Neutrophil (primary cell): ENCODE measurements around the gene GTF2E1.

ENCODE experiments used
- H3K27ac ChIP-seq: fragments of 200-600 bp; sonication (generic); 2 replicates; pipeline ENCODE4 v1.5.1; 2016; ENCODE audit warnings: mild to moderate bottlenecking, moderate library complexity
- H3K27me3 ChIP-seq: fragments of 200-600 bp; sonication (generic); 2 replicates; pipeline ENCODE4 v1.6.0; 2016; ENCODE audit warnings: mild to moderate bottlenecking
- H3K36me3 ChIP-seq: fragments of 200-600 bp; sonication (generic); 2 replicates; pipeline ENCODE4 v1.5.1; 2017
- H3K4me1 ChIP-seq, 2 experiments: fragments of 200-600 bp in 1 of 2; sonication (generic) in 1 of 2; 1 replicate in 1 of 2; 2 replicates in 1 of 2; pipeline versions ENCODE4 v1.5.1 to v1.6.1; 2013 to 2016; ENCODE audit warnings: low read depth in 1 of 2, low read length in 1 of 2, mild to moderate bottlenecking in 1 of 2, moderate library complexity in 1 of 2; ENCODE audit not compliant: control insufficient read depth in 1 of 2, insufficient read depth in 1 of 2
- H3K4me3 ChIP-seq, 2 experiments: fragments of 200-600 bp in 1 of 2; sonication (generic) in 1 of 2; 1 replicate in 1 of 2; 2 replicates in 1 of 2; pipeline ENCODE4 v1.5.1; 2013 to 2016; ENCODE audit warnings: low read depth in 1 of 2, low read length in 1 of 2, mild to moderate bottlenecking in 1 of 2, moderate library complexity in 1 of 2
- H3K9me3 ChIP-seq: fragments of 200-600 bp; sonication (generic); 2 replicates; pipeline ENCODE4 v1.5.1; 2016
- CTCF ChIP-seq: fragments of 200-600 bp; sonication (generic); IDR thresholded peaks from 2 replicates; pipeline ENCODE4 v1.5.1; 2016; ENCODE audit warnings: antibody characterized with exemption

The GTF2E1 gene

GRCh38 chr3:120762615-120763014, 20.1 kb downstream of the GTF2E1 start:
- Histone ChIP-seq H3K4me3 (no peak overlapping the region), H3K36me3 (no peaks in the 10 kb centered on the region)
- no peak for TF ChIP-seq CTCF

GRCh38 chr3:120763601-120764000, 21.1 kb downstream of the GTF2E1 start:
- H3K36me3 ChIP-seq: no peaks in the 10 kb centered on the region
- H3K27ac ChIP-seq: no peak overlapping the region
- H3K9me3 ChIP-seq: no peaks in the 10 kb centered on the region
- H3K4me1 ChIP-seq: no peaks in the 10 kb centered on the region
- no peak overlapping the region for H3K4me3 ChIP-seq
- no peaks in the 10 kb centered on the region for H3K27me3 ChIP-seq
- no peak for TF ChIP-seq CTCF

More at GRCh38 chr3:120762615-120763014, 20.1 kb downstream of the GTF2E1 start:
- no peaks in the 10 kb centered on the region for H3K27me3 ChIP-seq
- no peaks in the 10 kb centered on the region for H3K9me3 ChIP-seq
- no peaks in the 10 kb centered on the region for H3K4me1 ChIP-seq
- H3K27ac ChIP-seq: no peak overlapping the region

GRCh38 chr3:120764206-120764605, 21.7 kb downstream of the GTF2E1 start:
- Histone ChIP-seq H3K36me3 (no peaks in the 10 kb centered on the region), H3K4me1 (no peaks in the 10 kb centered on the region), H3K4me3 (no peak overlapping the region), H3K27ac (no peak overlapping the region), H3K27me3 (no peaks in the 10 kb centered on the region), H3K9me3 (no peaks in the 10 kb centered on the region)
- no peak for TF ChIP-seq CTCF

DNA sequence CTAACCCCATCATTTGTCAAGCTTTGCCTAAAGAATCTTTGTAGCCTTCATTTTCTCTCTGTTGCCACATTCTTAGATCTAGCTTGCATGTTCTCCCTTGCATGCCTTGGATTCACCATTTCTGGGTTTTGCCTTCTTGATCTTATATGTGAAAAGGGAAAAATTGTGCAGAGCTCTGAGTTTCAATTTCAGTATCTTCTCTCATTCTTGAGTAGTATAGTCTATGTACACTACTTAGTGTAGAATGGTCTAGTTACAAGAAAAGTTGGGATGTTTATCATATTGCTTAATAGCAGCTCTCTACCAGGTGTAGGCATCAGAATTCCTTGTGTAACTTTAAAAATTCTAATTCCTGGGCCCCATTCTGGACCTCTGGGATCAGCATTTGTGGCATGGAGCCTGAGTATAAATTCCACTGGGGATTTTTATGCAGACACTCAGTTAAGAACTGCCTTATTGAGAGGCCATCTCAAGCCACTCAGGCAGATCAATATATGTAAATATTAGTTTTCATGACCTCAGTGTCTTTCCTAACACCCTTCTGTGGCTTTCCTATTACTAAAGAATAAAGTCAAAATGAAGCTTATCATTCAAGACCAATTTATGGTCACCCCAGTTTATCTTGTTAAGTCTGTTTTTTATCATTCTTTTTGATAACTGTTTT, 23.4 kb downstream of the GTF2E1 start:
- Histone ChIP-seq H3K4me3 (no peak overlapping the region), H3K9me3 (no peaks in the 10 kb centered on the region), H3K36me3 (peaks cover 6% of the 10 kb centered on the region), H3K27ac (no peak overlapping the region), H3K4me1 (no peaks in the 10 kb centered on the region), H3K27me3 (no peaks in the 10 kb centered on the region)
- no peak for TF ChIP-seq CTCF

DNA sequence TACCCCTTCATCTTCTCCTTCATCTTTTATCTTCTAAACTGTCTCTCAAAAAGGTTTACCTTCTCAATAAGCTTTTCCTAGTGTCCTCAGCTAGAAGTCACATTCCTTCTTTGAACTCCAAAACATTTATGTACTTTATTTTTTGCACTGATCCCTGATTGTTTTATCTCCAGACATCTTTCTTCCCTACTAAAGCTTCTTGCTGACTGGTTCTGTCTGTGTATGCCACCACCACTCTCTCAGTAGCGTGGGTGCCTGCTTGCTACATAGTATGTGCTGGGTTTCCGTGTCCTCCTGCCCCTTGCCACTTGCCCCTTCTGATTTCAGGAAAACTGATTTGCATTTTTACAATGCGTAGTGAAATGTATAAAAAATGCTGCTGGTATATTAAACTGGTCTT, 24.0 kb downstream of the GTF2E1 start:
- no peak for TF ChIP-seq CTCF
- H3K4me3 ChIP-seq: no peak overlapping the region
- H3K9me3 ChIP-seq: no peaks in the 10 kb centered on the region
- peaks cover 8% of the 10 kb centered on the region for H3K36me3 ChIP-seq
- H3K27ac ChIP-seq: no peak overlapping the region
- no peaks in the 10 kb centered on the region for H3K27me3 ChIP-seq
- H3K4me1 ChIP-seq: no peaks in the 10 kb centered on the region
